Adipose tissue (tissue), 3 donors: ENCODE measurements around the gene PDZK1IP1. TPM values are rescaled to one million over a fixed set of nuclear protein-coding genes. Genes with fewer than 3 reads are reported as not detected.
"Not testable (repeated sequence)": the region's sequence is repeated elsewhere in the genome, so short reads cannot be mapped to it uniquely, and the experiment has no call there.

Experiments used
- H3K27ac ChIP-seq: one replicate; pipeline ENCODE4 v1.5.1; 2013; ENCODE audit warnings: low read depth, low read length
- WGBS, 3 donors: extraction: QIAGEN DNeasy Blood & Tissue Kit; methylation state at CpG; one replicate each; pipeline ENCODE4 v1.1.7; 2013; 5-methylcytosine and 5-hydroxymethylcytosine counted together
- polyA plus RNA-seq, 3 donors: library from polyadenylated mRNA; stranded (reverse); fragments of 200-250 nt; gene quantifications; one replicate each; pipeline ENCODE4 v1.2.3, GENCODE V29; 2013
- donor health status: healthy with polysubstance abuse.
- donor health status: Bipolar disorder and iron deficiency.
- donor health status: healthy.

The PDZK1IP1 gene
- polyA plus RNA-seq, 3 donors = 9.1 to 34.6 (median 11.0) TPM

DNA sequence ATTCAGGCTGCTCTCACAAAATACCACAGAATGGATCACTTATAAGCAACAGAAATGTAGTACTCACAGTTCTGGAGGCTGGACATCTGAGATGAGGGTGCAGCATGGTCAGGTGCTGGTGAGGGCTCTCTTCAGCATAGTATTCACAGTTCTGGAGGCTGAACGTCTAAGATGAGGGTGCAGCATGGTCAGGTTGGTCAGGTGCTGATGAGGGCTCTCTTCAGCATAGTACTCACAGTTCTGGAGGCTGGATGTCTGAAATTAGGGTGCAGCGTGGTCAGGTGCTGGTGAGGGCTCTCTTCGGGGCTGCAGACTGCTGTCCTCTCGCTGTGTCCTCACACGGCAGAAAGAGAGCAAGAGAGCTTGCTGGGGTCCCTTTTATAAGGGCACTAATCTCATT lies 17.1 kb downstream of the PDZK1IP1 start:
- 86 to 92% (median 88%) methylated on average over 5 of the region's 5 CpGs for WGBS, 3 donors
- H3K27ac ChIP-seq = no peak overlapping the region

- H3K27ac ChIP-seq = no peak overlapping the region
These were observed 25.3 kb downstream of the PDZK1IP1 start for GRCh38 chr1:47164552-47164951.

GRCh38 chr1:47161298-47162040 lies 28.4 kb downstream of the PDZK1IP1 start:
- WGBS, 3 donors = 51 to 77% (median 75%) methylated on average over 5 of the region's 5 CpGs
- H3K27ac ChIP-seq = no peak overlapping the region

DNA sequence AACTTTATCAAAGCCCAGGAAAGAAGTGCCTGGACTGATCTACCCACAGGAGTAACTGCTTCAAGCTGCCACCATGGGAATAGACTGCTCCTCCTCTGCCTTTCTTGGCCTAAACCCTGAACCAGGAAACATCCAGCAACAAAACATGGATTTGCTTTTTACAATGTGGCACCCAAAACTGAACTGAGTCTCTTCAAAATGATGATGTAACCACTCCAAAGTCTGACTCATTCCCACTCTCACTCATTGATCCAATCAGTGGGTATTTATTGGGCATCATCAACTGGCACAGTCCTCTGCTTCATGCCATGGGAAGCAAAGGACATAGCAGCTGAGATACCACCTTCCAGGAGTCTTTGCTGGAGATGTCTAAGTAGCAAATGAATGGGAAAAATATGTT lies 29.1 kb downstream of the PDZK1IP1 start:
- H3K27ac ChIP-seq = no peak overlapping the region

GRCh38 chr1:47157957-47158356 lies 31.9 kb downstream of the PDZK1IP1 start:
- WGBS, 3 donors = 87 to 92% (median 90%) methylated on average over 3 of the region's 3 CpGs
- not testable (repeated sequence) for H3K27ac ChIP-seq

GRCh38 chr1:47156457-47156856 lies 33.4 kb downstream of the PDZK1IP1 start:
- H3K27ac ChIP-seq = not testable (repeated sequence)

- WGBS, 3 donors = 29 to 46% (median 41%) methylated on average over 8 to 9 of the region's 9 CpGs
- H3K27ac ChIP-seq = not testable (repeated sequence)
These were observed 40.7 kb downstream of the PDZK1IP1 start for GRCh38 chr1:47149162-47149561.

DNA sequence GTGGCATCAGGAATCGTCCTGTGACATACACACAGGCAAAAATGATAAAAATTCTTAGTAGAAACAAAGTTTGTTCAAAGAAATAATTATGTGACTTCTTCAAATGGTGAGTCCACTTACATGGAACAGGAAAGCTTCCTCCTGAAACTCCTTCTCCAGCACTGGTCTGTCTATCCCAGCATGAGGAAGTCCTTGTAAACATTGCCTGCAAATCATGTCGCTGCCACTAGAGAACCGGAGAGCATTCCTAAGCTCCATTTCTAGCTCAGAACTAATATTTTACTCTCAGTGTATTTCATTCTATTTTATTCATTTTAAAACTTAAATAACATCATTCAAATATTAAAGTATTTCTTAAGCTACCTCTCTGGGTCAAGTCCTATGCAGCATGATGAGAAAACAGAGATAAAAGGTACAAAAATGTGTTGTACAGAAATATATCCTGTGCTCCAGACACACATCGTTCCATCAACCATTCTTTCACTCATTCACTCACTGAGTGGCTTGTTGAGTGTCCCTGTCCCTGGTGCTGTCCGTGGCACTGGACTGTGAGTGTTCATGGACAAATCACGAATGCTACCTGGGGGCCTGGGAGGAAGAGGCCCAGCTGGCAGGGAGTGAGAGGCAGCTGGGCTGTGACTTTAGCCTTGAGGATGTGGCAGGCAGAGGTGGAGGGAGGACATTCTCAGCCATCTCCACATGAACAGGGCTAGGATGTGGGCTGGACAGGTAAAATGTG lies 42.6 kb downstream of the PDZK1IP1 start:
- 40 to 55% (median 49%) methylated on average over 6 of the region's 6 CpGs for WGBS, 3 donors
- no peak overlapping the region for H3K27ac ChIP-seq

GRCh38 chr1:47146495-47146894 lies 43.3 kb downstream of the PDZK1IP1 start:
- whole genome bisulfite sequencing, 3 donors = 31 to 65% (median 33%) methylated on average over 1 of the region's 1 CpG
- H3K27ac ChIP-seq = not testable (repeated sequence)

- 54 to 70% (median 61%) methylated on average over 5 to 6 of the region's 6 CpGs for WGBS, 3 donors
- H3K27ac ChIP-seq = not testable (repeated sequence)
These were observed 46.2 kb downstream of the PDZK1IP1 start for GRCh38 chr1:47143654-47144053.

- H3K27ac ChIP-seq = not testable (repeated sequence)
- 74 to 78% (median 75%) methylated on average over 3 of the region's 3 CpGs for WGBS, 3 donors
These were observed 49.5 kb downstream of the PDZK1IP1 start for GRCh38 chr1:47140358-47140757.

DNA sequence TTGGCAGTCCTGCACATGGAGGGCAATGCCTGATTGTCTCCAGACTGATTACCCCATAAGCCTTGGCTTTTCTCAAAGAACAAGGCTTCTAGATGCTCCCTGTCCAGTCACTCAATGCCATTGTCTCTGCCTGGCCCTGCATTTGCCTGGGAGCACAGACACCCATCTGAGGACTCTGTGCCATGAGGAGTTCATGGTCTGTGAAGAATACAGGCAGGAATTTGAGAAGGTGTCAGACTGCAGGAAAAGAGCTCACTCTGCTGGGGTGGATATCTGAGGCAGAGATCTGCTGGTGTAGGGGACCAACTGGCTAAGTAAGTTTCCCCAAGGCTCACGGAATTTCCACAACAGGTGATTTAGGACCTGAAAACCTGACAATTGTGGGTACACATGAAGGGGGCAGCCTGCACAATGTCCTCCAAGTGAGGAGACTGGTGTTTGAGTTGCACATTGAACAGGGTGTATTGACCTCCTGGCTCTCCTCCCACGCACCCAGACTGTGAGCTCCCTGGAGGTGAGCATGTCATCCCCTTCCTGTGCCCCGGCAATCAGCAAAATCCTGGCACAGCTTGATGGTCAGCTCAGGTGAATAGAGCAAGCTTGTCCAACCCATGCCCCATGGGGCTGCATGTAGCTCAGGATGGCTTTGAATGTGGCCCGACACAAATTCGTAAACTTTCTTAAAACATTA lies 51.8 kb downstream of the PDZK1IP1 start:
- H3K27ac ChIP-seq = no peak overlapping the region
- WGBS, 3 donors = 73 to 88% (median 82%) methylated on average over 5 of the region's 5 CpGs

GRCh38 chr1:47137198-47137597 lies 52.6 kb downstream of the PDZK1IP1 start, which contains the start of gene CYP4A22:
CYP4A22 (plus strand) TSS chr1:47137441; CDS start chr1:47137486, 45 bp downstream.
- no peak within 1 kb of the TSS for H3K27ac ChIP-seq
- 76 to 89% (median 84%) methylated on average over 4 of the region's 4 CpGs for WGBS, 3 donors

Other genes with a start within 250 kb of the PDZK1IP1 start
- under 1 TPM in 1 of 3 donors, not detected in 2; 0.03 TPM for gene CYP4A11, start 248.6 kb downstream of the PDZK1IP1 start, polyA plus RNA-seq
- gene CYP4X1, start 166.4 kb downstream of the PDZK1IP1 start, polyA plus RNA-seq = 1 to 10 TPM in 2 of 3 donors, under 1 TPM in 1; 0.72 to 4.7 (median 3.1) TPM
- gene CYP4Z1, start 122.8 kb downstream of the PDZK1IP1 start, polyA plus RNA-seq = 1 to 10 TPM in 1 of 3 donors, under 1 TPM in 1, not detected in 1; 0.51 to 1.0 TPM
- gene CYP4A22, start 52.6 kb downstream of the PDZK1IP1 start, polyA plus RNA-seq = under 1 TPM in 1 of 3 donors, not detected in 2; 0.10 TPM
- 10 to 100 TPM in 1 of 3 donors, 1 to 10 TPM in 1, under 1 TPM in 1; 0.94 to 17.1 (median 4.2) TPM for gene TAL1, start 42.2 kb upstream of the PDZK1IP1 start, polyA plus RNA-seq
- under 1 TPM; 0.22 to 0.56 (median 0.36) TPM for gene STIL, start 124.1 kb upstream of the PDZK1IP1 start, polyA plus RNA-seq
- gene CMPK1, start 143.8 kb upstream of the PDZK1IP1 start, polyA plus RNA-seq = 100 to 1,000 TPM in 1 of 3 donors, 10 to 100 TPM in 2; 40.6 to 135 (median 74.7) TPM
- gene FOXE3, start 226.2 kb upstream of the PDZK1IP1 start, polyA plus RNA-seq = not detected
- gene FOXD2, start 248.0 kb upstream of the PDZK1IP1 start, polyA plus RNA-seq = under 1 TPM; 0.02 to 0.22 (median 0.06) TPM